Measurements from ENCODE around the gene RNF180.

GRCh38 chr5:64163746-64164145, 1.9 kb upstream of the RNF180 start:
- TF ChIP-seq CTCF (IDR thresholded peaks at IDR 0.05; ENCODE audit: low read depth, low read length) (no peak), POLR2A (IDR thresholded peaks at IDR 0.05; ENCODE audit: extremely low read depth, insufficient read length) (no peak)

Measured in NB4 (cell line).